GM12874 (cell line): ENCODE results near the gene PLXDC1.

ENCODE experiments used
- CTCF ChIP-seq: IDR thresholded peaks from 2 replicates; pipeline ENCODE4 v1.5.1; 2011; ENCODE audit warnings: low read depth, mild to moderate bottlenecking, control low read depth, low read length, moderate library complexity; ENCODE audit not compliant: insufficient read depth

The PLXDC1 gene

GRCh38 chr17:39098588-39098987, 52.8 kb downstream of the PLXDC1 start:
- TF ChIP-seq CTCF, result no peak

- TF ChIP-seq CTCF, result no peak
Measured at GRCh38 chr17:39097537-39097936, 53.9 kb downstream of the PLXDC1 start.

- no peak for TF ChIP-seq CTCF
Measured at GRCh38 chr17:39097150-39097519, 54.3 kb downstream of the PLXDC1 start.

- no peak for TF ChIP-seq CTCF
Measured at GRCh38 chr17:39096508-39097149, 54.8 kb downstream of the PLXDC1 start.

GRCh38 chr17:39095309-39095686, 56.1 kb downstream of the PLXDC1 start:
- no peak for TF ChIP-seq CTCF

- no peak for TF ChIP-seq CTCF
Measured at GRCh38 chr17:39094607-39095308, 56.7 kb downstream of the PLXDC1 start.

- TF ChIP-seq CTCF, result no peak
Measured at GRCh38 chr17:39092692-39093230, 58.7 kb downstream of the PLXDC1 start.
